ENCODE measurements around the gene KLK10.

The KLK10 gene

DNA sequence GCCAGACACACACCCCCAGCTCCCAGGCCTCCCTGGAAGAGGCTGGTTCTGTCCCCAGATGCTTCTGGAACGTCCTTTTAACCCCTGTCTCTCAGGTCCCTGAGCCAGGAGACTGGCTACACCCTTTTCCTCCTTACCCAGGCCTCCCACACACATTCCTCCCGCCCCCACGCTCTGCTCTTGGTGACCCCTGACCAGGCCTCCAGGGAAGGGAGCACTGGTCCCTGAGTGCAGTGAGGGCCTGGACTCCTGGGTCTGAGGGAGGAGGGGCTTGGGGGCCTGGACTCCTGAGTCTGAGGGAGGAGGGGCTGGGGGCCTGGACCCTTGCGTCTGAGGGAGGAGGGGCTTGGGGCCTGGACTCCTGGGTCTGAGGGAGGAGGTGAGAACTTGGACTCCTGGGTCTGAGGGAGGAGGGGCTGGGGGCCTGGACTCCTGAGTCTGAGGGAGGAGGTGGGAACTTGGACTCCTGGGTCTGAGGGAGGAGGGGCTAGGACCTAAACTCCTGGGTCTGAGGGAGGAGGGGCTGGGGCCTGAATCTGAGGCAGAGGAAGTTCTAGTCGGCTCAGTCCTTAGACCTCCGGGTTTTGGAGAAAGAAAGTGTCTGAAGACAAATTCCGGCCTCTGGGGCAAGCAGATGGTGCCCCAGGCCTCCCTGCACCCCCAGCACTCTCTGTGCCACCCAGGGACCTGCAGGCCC, 50.6 kb downstream of the KLK10 start:
- Mint-ChIP-seq H3K4me1 (no peaks in the 10 kb centered on the region), H3K36me3 (ENCODE audit: insufficient read depth) (no peaks in the 10 kb centered on the region), H3K9me3 (no peaks in the 10 kb centered on the region), H3K27ac (ENCODE audit: low read depth) (no peak overlapping the region), H3K27me3 (peaks cover 86% of the 10 kb centered on the region), H3K4me3 (no peak overlapping the region)
- no peak for DNase-seq (ENCODE audit: low spot score in 2 of 2)
- ATAC-seq (replicated peaks; ENCODE audit: extremely low read depth, poor library complexity, severe bottlenecking), result no peak

DNA sequence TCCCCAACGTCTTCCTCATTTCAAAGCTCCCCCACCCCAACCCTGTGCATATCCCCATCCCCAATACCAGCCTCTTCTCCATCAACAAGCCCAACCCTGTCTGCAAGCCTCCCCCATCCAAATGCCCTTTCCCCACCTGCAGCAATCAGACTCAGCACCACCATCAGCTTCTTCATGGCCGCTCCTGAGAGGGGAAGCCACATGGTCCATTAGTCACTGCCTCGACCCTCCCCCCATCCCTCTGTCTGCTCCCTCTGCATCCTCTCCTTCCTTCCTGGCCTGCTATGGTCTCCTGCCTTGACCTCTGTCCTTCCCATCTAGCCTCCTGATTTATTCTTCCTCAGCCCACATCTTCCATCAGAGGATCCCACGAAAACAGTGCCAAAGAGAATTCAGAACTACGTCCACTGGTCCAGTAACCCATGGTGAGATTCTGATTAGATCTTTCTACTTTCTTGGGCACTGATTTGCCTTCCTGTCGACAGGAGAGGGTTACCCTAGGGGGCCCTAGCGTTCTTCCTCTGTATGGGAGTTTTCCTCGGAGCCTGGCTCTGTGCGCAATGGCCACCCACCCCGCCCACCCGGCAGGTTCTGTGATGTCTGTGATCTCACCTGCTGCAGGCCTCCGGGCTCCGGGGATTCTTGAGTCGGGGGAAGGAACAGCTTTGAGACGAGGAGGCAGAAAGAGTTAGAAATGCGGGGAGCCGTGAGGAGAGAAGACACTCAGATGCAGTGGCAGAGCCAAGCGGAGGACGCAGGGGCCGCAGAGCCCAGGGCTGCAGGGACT, 51.4 kb downstream of the KLK10 start:
- Mint-ChIP-seq H3K36me3 (ENCODE audit: insufficient read depth) (no peaks in the 10 kb centered on the region), H3K27me3 (peaks cover 85% of the 10 kb centered on the region), H3K4me3 (no peak overlapping the region), H3K27ac (ENCODE audit: low read depth) (no peak overlapping the region), H3K9me3 (no peaks in the 10 kb centered on the region), H3K4me1 (no peaks in the 10 kb centered on the region)
- DNase-seq (ENCODE audit: low spot score in 2 of 2) (no peak), ATAC-seq (replicated peaks; ENCODE audit: extremely low read depth, poor library complexity, severe bottlenecking) (no peak)

DNA sequence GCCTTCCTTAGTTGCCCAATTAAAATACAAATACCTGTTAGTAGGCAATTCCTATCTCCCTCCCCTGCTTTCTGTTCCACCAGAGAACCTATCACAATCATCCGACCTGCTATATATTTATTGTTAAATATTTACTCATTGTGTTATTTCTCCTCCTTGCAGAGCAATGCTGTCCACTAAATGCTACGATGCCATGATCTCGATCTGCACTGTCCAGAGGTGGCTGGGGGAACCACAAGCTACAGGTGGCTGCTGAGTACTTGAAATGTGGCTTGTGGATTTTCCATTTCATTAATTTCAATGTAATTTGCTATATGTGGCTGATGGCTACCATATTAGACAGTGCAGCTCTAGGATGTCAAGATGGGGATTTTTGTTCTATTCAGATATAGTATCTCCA, 55.2 kb downstream of the KLK10 start:
- Mint-ChIP-seq H3K4me1 (no peaks in the 10 kb centered on the region), H3K4me3 (no peak overlapping the region), H3K9me3 (peaks cover 22% of the 10 kb centered on the region), H3K36me3 (ENCODE audit: insufficient read depth) (peaks cover 1% of the 10 kb centered on the region), H3K27ac (ENCODE audit: low read depth) (no peak overlapping the region), H3K27me3 (peaks cover 46% of the 10 kb centered on the region)
- ATAC-seq (replicated peaks; ENCODE audit: extremely low read depth, poor library complexity, severe bottlenecking) (no peak), DNase-seq (ENCODE audit: low spot score in 2 of 2) (no peak)

DNA sequence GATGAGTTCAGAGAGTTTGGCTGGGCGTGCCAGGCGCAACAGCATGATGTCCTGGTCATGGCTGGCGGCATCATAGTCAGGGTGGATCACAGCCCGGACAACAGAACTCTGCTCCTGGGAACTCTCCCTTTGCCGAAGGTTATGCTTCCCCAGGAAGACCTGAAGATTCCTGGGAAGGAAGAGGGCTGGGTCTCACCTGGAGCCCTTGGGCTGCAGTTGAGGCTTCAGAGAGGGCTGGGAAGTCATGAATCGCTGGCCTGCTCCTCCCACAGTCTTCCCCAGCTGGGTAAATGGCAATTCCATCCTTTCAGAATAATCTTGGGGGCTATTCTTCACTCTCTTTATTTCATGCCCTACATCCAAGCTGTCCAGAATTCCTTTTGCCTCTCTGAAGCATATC, 56.1 kb downstream of the KLK10 start:
- ATAC-seq (replicated peaks; ENCODE audit: extremely low read depth, poor library complexity, severe bottlenecking) (no peak), DNase-seq (ENCODE audit: low spot score in 2 of 2) (no peak)
- no peaks in the 10 kb centered on the region for H3K4me1 Mint-ChIP-seq
- no peak overlapping the region for H3K4me3 Mint-ChIP-seq
- H3K9me3 Mint-ChIP-seq, result peaks cover 24% of the 10 kb centered on the region
- peaks cover 1% of the 10 kb centered on the region for H3K36me3 Mint-ChIP-seq (ENCODE audit: insufficient read depth)
- peaks cover 52% of the 10 kb centered on the region for H3K27me3 Mint-ChIP-seq
- H3K27ac Mint-ChIP-seq (ENCODE audit: low read depth), result no peak overlapping the region

Measured in central memory CD8-positive, alpha-beta T cell (primary cell).